GM10266 (cell line): ENCODE results near the gene SMIM28.

Experiments
- DNase-seq: peaks from one replicate; pipeline ENCODE4 v3.0.0; 2012; ENCODE audit errors: extremely low spot score
- CTCF ChIP-seq: IDR thresholded peaks from 2 replicates; pipeline ENCODE4 v1.5.1; 2012; ENCODE audit warnings: mild to moderate bottlenecking, low read depth; ENCODE audit not compliant: control insufficient read depth, insufficient read depth; ENCODE audit errors: missing control alignments

SMIM28 gene

GRCh38 chr6:138372711-138373463, 4.8 kb upstream of the SMIM28 start:
- TF ChIP-seq CTCF: no peak
- no peak for DNase-seq

GRCh38 chr6:138374230-138374629, 3.5 kb upstream of the SMIM28 start:
- DNase-seq: no peak
- no peak for TF ChIP-seq CTCF

GRCh38 chr6:138374815-138375214, 2.9 kb upstream of the SMIM28 start:
- no peak for TF ChIP-seq CTCF
- no peak for DNase-seq

GRCh38 chr6:138377042-138377441, 663 bp upstream of the SMIM28 start:
- TF ChIP-seq CTCF: no peak
- no peak for DNase-seq

GRCh38 chr6:138378463-138378862, 758 bp downstream of the SMIM28 start:
- TF ChIP-seq CTCF: no peak

GRCh38 chr6:138382498-138383265, 5.0 kb downstream of the SMIM28 start:
- DNase-seq: no peak
- no peak for TF ChIP-seq CTCF

More at GRCh38 chr6:138378463-138378862, 758 bp downstream of the SMIM28 start:
- DNase-seq: no peak

GRCh38 chr6:138383776-138384175, 6.1 kb downstream of the SMIM28 start:
- no peak for TF ChIP-seq CTCF
- no peak for DNase-seq
